HG02884 (cell line): ENCODE data around the gene SAMD11.

Experiments
- ATAC-seq: cut with Tn5 transposase; IDR thresholded peaks from one replicate; pipeline ENCODE4 v1.9.1; 2021; ENCODE audit warnings: mild to moderate bottlenecking, moderate library complexity; ENCODE audit not compliant: unreplicated experiment

The SAMD11 gene

DNA sequence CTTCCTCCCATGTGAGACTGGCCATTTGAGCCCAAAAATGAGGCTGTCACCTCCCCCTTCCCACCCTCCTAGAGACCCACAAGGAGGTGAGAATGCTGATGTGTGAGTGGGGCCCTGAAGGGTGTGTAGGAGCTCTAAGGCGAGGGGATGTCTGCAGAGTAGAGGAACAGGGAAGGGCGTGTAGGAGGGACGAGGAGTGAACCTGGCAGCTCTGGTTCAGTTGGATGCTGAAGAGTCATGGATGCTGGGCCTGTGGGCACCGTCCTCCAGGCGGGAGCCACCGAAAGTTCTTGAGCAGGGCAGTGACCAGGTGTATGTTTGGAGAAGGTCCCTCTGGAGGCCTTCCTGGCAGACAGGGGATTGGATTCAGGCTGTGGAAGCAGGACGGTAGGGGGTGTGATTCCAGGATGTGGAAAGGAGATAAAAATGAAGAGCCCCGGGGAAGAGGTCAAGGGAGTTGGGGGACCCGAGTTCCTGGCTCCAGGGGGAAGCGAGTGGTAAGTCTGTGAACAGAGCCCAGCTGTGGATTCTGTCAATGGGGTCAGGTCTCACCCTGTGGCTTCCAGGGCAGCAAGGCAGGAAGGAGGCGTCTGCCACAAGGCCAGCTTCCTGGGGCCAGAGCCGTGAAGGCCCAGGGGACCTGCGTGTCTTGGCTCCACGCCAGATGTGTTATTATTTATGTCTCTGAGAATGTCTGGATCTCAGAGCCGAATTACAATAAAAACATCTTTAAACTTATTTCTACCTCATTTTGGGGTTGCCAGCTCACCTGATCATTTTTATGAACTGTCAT is 7.9 kb downstream of the SAMD11 start:
- no peak for ATAC-seq

DNA sequence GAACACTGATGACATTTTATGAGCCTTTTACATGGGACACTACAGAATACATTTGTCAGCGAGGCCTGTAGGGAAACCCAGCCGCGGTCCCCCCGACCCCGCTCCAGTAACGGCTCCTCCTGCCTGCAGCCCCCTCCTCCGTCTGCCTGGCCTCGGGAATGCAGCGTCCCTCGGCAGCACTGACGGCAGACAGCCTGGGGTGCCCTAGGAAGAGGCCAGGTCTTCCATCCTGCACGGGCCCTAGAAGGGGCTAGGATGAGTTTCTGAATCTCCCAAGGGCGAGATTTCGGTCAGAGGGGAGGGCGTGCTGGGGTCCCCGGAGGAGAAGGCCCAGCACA is 8.4 kb downstream of the SAMD11 start:
- ATAC-seq: no peak

DNA sequence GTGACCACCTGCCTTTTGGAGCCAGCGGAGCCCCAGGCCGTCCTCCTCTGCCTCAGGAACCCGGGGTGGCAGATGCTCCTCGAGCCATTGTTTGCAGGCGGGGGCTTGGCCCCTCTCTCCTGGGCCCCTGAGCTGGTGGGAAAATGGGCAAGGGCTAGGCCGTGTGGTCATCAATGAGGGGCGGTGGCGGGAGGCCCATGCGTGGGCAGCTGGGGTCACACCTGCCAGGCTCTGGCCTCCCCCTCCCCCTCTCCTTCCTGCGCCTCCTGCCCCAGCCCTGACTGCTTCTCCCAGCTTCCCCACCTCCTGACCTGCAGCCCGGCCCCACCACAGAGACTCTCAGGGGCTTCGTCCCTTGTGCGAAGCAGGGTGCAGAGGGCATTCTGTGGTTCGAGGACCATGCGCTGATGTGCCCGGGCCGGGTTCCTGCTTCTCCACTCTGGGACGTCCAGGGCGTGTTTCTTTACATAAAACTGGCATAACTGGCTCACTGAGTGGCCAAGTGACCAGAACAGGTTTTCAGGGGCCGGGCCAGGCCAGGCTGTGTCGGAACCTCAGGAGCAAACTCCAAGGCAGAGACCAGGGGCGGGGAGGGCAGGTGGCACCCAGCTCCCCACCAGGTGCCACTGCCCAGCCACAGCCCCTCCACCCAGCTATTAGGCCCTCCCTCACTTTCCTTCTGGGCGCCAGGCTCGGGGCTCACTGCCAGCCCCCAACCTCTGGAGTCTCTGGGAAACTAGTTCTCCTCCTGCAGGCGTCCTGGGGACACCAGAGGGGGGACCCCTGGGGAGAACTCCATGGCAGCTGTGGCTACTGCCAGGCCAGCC is 9.3 kb downstream of the SAMD11 start:
- ATAC-seq: no peak

DNA sequence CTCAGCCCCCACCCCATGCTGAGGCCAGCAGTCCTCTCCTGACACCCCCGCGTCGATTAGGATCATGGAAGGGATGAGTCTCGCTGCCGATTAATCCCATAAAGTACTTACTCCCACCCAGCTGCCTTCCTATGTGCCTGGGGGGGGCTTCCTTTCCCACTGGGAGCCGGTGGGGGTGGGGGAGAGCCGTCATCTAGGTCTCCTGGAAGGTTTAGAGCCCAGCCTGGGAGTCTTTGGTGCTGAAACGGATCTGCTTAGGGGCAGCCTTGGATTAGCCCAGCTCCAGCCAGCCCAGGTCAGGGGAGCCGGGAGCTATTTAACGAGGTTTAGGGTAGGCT is 9.8 kb downstream of the SAMD11 start:
- ATAC-seq: no peak

DNA sequence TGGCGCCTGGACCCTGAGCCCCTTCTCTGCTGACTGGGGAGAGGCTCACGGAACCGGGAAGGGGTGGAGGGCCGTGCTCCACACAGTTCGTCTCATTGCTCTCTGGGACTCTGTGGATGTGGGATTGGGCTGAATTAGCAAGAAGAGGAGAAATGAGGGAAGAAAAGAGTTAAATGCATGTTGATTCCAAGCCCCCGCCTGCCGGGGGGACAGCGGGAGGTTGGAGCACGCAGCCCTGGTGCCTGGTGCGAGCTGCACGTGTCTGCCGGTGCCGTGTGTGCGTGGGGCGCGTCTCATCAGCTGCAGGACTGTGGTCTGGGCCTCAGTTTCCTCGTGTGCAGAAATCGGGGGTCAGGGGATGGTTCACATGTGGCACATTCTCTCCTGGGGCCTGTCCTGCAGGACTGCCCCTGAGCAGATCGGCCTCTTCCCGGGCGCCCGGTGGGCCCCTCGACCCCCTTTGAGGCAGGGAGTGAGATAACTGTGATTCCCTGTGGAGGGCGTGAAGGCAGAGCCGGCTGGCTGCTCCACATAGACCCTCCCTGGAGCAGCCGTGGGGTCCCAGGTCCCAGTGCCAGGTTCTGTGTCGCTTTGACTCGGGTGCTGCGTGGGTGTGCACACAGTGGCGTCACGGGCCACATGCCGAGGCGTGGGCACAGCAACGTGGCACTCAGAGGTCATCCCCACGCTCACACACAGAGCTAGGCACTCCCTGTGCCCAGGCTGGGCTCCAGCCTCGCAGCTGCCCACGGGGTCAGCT is 11.4 kb downstream of the SAMD11 start:
- ATAC-seq: no peak

DNA sequence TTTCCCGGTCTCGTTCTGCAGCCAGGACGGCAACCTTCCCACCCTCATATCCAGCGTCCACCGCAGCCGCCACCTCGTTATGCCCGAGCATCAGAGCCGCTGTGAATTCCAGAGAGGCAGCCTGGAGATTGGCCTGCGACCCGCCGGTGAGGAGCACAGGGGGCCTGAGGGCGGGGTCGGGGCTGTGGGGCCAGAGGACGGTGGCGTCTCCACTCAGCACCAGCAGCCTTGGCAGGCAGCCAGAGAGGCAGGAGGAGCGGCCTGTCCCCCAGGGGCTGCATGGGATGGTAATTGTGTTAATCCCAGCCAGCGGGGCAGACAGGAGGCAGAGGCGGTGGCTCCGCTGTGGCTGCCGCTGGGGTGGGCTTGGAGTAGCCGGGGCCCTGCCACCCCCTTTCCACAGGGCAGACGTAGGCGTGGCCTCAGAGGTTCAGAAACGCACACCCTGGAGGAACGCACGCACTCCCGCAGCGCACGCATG is 12.1 kb downstream of the SAMD11 start:
- ATAC-seq: no peak

DNA sequence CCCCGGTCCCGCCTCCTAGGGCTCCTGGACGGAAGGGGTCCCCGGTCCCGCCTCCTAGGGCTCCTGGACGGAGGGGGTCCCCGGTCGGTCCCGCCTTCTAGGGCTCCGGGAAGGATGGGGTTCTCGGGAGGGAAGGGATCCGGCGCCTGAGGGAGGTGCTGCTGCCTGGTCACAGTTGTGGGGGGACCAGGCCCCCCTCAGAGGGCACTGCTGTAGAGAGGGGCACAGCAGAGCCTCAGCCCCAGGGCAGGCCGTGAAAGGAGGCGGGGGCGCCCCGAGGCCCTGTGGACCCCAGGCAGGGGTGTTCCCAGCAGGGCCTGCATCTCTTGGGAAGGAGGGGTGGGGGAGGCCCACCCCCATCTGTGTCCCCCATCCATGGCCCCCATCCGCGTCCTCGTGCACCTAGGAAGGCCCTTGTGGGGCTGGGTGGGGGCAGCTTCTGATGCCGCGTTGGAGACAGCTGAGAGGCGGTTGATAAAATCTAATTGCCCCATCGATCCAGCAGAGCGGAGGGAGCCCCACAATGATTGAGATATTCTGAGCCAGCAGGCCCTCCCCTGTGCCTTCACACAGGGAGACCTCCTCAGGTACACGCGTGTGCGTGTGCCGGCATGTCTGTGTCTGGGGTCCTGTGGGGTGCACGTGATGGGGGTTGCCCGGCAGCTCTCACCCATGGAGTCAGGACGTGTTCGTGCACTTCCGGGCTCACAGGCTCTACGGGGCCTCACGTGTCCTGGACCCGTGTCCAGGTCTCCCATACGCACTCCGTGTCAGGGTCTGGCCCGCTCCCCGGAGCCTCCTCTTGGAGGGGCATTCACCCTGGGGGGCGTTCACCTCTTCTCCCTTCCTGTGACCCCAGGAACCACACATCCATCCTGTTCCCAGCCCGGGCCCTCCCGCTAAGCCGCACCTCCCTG is 12.9 kb downstream of the SAMD11 start:
- ATAC-seq: no peak

DNA sequence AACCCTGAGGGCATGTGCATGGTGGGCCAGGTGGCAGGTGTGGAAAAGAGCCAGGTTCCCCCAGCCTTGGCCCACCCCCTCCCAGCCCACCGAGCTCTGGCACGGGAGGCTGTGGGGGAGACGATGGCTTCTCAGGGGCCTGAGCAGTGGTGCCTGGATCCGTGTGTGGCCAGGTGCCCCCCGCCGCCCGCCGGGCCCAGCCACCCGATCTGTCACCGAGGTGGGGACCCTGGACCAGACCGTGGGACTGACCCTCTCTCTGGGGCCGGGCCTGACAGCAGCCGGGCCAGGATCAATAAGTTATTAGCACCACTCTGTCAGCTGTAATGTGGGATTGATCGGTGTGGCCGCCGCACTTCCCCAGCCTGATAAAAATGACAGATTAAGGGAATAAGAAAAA is 13.8 kb downstream of the SAMD11 start:
- no peak for ATAC-seq

DNA sequence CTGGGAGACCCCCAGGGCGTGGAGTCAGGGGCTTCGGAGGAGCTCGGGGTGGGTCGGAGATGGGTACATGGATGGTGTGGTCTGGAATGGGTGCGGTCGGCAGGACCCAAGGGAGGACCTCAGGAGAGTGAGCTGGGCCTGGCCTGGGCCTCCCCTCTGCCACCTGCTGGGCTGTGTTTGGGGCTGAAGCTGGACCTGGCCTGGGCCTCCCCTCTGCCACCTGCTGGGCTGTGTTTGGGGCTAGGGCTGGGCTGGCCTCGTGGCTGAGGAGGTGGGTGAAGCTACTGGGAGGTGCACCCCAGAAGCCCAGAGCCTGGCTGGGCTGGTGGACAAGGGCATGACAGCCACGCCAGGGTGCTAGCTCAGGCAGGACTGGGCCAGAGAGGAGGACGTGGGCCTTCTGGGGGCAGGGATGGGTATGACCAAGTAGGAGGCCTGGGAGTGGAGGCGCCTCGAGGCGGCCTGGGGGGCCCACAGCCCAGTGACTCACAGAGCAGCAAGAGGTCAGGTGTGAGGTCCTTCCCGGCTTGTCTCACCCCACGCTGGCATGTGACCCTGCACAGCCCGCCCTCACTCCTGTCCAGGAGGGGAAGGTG is 14.5 kb downstream of the SAMD11 start:
- ATAC-seq: no peak

DNA sequence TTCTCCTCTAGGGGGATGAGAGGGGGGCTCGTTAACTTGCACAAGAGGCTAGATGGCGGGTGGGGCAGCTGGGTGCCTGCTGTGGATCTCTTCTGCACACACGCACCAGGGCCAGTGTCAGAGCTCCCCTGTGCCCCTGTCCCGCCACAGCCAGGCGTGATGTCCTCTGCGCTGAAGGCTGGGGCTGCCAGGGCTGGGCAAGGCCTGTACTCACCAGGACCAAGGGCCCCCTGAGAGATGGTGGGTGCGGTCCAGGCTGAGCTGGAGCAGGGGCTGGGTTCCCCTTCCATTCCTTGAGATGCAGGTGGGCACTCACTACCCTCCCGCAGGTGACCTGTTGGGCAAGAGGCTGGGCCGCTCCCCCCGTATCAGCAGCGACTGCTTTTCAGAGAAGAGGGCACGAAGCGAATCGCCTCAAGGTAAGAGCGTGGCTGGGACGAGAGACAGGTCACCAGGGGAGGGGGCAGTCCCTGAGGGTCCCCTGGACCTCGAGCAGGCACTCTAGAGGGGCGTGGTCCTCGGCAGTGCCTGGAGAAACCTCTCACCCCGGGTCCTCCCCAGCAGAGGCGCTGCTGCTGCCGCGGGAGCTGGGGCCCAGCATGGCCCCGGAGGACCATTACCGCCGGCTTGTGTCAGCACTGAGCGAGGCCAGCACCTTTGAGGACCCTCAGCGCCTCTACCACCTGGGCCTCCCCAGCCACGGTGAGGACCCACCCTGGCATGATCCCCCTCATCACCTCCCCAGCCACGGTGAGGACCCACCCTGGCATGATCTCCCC is 15.2 kb downstream of the SAMD11 start:
- ATAC-seq: no peak

DNA sequence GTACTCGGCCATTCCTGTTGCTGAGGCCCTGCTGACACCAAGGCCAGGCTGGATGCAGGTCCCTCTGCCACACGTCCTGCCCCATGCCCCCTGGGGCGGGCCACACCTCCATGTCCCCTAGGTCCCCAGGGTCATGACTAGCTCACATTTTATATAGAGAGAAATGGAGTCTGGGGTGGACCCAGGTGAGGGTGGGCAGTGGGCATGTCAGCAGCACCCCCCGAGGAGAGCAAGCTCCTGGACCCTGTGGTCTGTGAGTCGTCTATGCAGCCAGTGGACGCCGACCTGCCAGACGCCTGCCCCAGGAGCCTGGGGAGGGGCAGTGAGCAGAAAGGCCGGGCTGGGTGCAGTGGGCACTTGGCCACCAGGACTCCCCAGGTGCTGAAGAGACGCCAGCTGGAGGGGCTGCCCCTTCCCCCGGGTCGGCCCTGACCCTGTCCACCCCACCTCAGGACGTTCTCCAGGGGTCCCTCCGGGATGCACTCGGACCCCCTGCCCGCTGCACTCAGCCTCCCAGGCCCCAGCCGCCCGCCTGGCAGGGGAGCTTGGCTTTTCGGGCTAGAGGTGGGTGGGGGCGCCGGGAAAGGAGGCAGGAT is 15.9 kb downstream of the SAMD11 start:
- ATAC-seq: no peak

DNA sequence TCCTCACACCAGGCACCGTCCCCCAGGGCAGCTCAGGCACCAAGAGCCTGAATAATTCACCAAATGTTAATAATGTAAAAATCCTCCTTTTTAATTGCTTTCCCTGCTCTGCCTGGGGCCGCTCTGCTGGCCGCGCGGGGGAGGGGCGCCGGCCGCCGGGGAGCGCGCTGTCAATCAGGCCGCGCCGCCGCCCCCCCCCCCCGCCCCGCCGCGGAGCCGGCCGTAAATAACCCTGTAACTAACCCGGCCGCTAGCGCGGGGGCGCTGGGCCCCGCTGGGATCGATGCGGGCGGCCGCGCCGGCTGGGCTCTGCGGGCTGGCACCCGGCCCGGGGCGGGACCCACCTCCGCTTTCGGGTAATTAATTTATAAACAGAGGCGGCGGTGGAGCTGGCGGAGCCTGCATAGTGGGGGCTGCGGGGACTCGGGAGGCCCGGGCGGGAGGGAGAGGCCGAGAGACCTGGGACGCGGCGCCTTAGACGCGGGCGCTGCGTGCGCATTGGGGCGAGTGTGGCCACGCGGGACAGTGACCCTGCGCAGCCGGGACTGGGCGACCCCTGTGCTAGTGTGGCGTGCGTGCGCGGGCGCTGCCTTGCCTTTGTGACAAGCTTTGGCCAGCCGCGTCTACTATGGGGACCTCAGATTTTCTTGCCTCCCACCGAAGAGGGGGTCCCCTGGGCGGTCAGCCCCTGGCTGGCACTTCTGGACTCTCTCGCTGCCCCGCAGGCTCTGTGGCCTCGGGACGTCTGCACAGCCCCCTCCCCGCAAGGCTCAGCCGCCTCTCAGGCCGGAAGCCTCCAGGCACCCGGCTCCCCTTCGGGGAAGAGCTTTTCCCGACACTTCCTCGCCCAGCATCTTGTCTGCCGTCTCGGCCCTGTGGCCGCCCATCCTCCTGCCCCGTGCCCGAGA is 16.6 kb downstream of the SAMD11 start:
- no peak for ATAC-seq

DNA sequence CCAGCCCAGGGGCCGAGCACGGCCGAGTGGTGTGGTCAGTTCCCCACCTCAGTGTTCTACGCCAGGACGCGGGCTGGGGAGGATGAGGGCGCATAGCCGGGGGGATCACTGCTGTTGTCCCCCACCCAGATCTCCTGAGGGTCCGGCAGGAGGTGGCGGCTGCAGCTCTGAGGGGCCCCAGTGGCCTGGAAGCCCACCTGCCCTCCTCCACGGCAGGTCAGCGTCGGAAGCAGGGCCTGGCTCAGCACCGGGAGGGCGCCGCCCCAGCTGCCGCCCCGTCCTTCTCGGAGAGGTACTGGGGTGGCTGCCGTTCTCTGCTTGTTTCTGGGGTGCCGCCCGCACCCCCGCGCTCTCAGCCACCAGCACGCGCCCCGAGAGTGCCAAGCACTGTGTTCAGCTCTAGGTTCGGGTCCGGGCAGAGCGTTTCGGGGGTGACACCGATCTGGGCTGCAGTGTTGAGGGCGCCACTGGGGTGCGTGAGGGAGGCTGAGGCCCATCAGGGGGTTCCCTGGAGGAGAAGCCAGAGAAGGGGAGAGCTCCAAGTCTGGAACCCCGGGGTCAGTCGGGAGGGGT is 17.4 kb downstream of the SAMD11 start:
- no peak for ATAC-seq

DNA sequence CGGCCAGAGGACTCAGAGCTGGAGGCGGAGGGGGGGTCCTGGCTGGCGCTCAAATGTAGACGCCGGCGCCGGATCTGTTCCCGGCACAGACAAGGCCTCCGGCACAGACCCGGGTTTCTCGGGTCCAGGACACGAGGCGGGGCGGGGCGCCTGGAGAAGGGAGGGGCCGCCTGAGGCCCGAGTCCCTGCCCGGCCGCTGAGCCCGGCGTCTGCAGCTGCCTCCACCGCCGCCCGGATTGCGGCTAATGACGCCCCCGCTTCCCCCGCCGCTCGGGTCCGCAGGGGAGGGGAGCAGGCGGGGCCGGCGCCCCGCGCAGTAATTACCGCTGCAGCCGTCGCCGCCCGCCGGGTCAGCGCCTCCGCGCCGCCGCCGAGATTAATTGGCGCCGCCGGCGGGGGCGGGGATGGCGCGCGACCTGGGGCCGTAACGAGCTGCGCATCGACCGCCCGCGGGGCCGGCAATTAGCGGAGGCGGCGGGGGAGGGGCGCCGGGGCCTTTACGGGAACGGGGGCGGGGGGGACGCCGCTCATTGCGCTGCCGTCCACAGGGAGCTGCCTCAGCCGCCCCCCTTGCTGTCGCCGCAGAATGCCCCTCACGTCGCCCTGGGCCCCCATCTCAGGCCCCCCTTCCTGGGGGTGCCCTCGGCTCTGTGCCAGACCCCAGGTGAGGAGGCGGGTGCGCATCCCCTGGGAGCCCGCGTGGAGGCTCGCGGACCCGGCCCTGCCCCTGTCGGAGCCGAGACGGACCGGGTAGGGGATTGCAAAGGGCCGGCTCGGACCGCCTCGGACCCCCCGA is 18.1 kb downstream of the SAMD11 start:
- no peak for ATAC-seq

DNA sequence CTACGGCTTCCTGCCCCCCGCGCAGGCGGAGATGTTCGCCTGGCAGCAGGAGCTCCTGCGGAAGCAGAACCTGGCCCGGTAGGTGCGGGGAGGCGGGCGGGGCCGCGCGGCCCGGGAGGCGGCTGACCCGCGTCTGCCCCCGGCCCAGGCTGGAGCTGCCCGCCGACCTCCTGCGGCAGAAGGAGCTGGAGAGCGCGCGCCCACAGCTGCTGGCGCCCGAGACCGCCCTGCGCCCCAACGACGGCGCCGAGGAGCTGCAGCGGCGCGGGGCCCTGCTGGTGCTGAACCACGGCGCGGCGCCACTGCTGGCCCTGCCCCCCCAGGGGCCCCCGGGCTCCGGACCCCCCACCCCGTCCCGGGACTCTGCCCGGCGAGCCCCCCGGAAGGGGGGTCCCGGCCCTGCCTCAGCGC is 18.7 kb downstream of the SAMD11 start:
- ATAC-seq: no peak

DNA sequence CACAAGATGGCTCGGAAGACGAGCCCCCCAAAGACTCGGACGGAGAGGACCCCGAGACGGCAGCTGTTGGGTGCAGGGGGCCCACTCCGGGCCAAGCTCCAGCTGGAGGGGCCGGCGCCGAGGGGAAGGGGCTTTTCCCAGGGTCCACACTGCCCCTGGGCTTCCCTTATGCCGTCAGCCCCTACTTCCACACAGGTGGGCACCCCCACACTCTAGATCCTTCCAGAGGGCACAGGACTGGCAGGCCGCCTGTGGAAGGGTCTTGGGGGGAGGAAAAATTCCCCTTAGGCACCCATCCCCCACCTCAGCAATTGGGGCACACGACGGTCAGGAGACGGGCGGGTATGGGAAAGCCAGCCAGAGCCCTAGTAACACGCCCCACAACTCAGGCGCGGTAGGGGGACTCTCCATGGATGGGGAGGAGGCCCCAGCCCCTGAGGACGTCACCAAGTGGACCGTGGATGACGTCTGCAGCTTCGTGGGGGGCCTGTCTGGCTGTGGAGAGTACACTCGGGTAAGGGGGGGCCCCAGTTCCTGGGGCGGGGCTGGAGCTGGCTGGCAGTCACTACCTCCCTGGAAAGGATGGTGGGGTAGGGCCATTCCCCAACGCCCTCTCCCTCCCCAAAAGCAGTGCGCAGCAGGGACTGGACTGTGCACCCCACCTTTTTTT is 19.3 kb downstream of the SAMD11 start:
- ATAC-seq: no peak
